Thyroid gland (tissue), 4 donors: ENCODE results near the gene GUCA2B. TPM values are rescaled to one million over a fixed set of nuclear protein-coding genes. Genes with fewer than 3 reads are reported as not detected.

ENCODE experiments used
- DNase-seq, 2 donors: peaks; one replicate each; pipeline ENCODE4 v3.0.0-alpha.2; 2019
- H3K27ac ChIP-seq, 3 donors: fragments of 200-600 bp; sonication (generic); 1 replicate in 2 of 3; 2 replicates in 1 of 3; pipeline ENCODE4 v1.5.1; 2016 to 2019; ENCODE audit warnings: mild to moderate bottlenecking in 1 of 3, moderate library complexity in 1 of 3
- H3K27me3 ChIP-seq: fragments of 200-600 bp; sonication (generic); one replicate; pipeline ENCODE4 v1.5.1; 2019
- H3K36me3 ChIP-seq, 2 donors: fragments of 200-600 bp; sonication (generic); one replicate each; pipeline ENCODE4 v1.5.1; 2016 to 2019
- H3K4me1 ChIP-seq, 2 donors: fragments of 200-600 bp; sonication (generic); one replicate each; pipeline ENCODE4 v1.5.1; 2017 to 2019
- H3K4me3 ChIP-seq, 3 donors: fragments of 200-600 bp; sonication (generic); replicated peaks in 1 of 3; 1 replicate in 2 of 3; 2 replicates in 1 of 3; pipeline ENCODE4 v1.5.1; 2016; ENCODE audit warnings: mild to moderate bottlenecking in 1 of 3
- H3K9me3 ChIP-seq: fragments of 200-600 bp; sonication (generic); one replicate; pipeline ENCODE4 v1.5.1; 2017
- POLR2A ChIP-seq, 2 donors: fragments of 450-650 bp; IDR thresholded peaks; one replicate each; pipeline ENCODE4 v1.6.1; 2017; ENCODE audit warnings: antibody characterized with exemption in 2 of 2, mild to moderate bottlenecking in 2 of 2, moderate library complexity in 1 of 2
- WGBS, 2 donors: methylation state at CpG; one replicate each; pipeline ENCODE4 v1.1.5; 2017; 5-methylcytosine and 5-hydroxymethylcytosine counted together
- intact Hi-C: fragments of 100-400 bp; cut with DNase I; formaldehyde crosslinking; loops from one replicate; pipeline ENCODE4 v1.15.1; 2023
- total RNA-seq, 4 donors: library from RNA; depleted of rRNA; stranded (reverse); fragments of >200 nt; gene quantifications; one replicate each; pipeline ENCODE4 v1.2.3, GENCODE V29; 2016
- TF ChIP-seq, protein P1 (sequence below), 6 experiments: fragments of 200-600 bp in 3 of 6; fragments of 450-650 bp in 3 of 6; sonication (generic) in 3 of 6; IDR thresholded peaks; one replicate each; pipeline ENCODE4 v1.5.1; 2016 to 2019; ENCODE audit warnings: antibody characterized with exemption in 6 of 6, mild to moderate bottlenecking in 2 of 6, inconsistent platforms in 1 of 6, moderate library complexity in 1 of 6

The GUCA2B gene
- total RNA-seq, 4 donors from 2014 or later, result not detected

DNA sequence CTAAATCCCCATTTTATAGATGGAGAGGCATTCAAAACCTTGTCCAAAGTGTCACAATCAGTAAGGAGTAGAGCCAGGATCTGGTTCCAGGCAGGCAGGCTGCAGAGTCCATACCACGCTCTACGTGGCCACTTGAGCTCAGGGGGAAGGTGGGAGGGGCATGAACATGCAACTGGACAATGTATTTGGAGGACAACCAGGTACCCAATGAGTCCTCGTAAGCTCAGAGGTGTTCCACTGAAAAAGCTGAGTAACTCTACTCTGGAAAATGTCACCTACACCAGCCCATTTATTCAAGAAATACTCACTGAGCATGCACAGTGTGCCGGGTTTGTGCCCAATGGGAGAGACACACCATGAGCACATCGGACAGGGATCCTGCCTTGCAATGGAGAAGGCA, 11.2 kb upstream of the GUCA2B start:
- DNase-seq, result peak in 1 of 2 donors; percentile 42
- 52 to 65% methylated on average over 5 of the region's 5 CpGs for WGBS, 2 donors
- H3K27me3 ChIP-seq, result no peaks in the 10 kb centered on the region

DNA sequence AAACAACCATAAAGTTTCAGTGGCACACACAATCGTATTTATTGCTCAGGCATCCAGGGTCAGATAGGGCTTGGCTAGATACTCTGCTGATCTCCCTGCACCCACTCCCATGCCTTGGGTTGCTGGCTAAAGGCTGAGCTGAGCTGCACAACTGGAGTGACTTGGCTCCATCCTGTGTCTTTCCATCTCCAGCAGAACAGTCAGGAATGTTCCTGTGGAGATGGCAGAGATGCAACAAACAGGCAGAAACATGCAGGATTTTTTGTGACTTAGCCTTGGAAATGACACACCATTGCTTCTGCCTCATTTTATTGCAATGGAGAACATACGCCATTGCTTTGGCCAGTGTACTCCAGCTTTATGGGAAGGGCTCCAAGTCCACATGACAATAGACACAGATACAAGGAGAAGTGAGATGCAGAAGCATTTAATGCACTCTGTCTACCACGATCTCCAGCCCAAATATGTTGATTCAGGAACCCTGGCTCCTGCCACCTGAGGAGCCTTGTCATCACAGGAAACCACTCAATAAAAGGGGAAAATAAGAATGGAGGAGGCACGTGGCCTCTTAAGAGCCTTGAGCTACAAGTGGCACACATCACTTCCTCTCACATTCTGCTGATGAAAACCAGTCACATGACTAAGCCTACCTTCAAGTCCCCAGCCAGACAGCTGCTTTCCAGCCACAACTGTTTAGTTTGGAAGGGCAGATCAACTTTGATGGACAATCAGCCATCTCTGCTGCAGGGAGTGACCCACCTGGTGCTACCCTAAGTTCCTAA, 10.1 kb upstream of the GUCA2B start:
- intact Hi-C loops, result no loop called here
- WGBS, 2 donors, result 30% methylated on average over 4 of the region's 4 CpGs
- no peaks in the 10 kb centered on the region for H3K27me3 ChIP-seq
- H3K36me3 ChIP-seq, result no peaks in the 10 kb centered on the region
- peak in 1 of 2 donors; percentile 22 for TF ChIP-seq POLR2A (IDR thresholded peaks at IDR 0.05)
- TF ChIP-seq, protein P1, sequence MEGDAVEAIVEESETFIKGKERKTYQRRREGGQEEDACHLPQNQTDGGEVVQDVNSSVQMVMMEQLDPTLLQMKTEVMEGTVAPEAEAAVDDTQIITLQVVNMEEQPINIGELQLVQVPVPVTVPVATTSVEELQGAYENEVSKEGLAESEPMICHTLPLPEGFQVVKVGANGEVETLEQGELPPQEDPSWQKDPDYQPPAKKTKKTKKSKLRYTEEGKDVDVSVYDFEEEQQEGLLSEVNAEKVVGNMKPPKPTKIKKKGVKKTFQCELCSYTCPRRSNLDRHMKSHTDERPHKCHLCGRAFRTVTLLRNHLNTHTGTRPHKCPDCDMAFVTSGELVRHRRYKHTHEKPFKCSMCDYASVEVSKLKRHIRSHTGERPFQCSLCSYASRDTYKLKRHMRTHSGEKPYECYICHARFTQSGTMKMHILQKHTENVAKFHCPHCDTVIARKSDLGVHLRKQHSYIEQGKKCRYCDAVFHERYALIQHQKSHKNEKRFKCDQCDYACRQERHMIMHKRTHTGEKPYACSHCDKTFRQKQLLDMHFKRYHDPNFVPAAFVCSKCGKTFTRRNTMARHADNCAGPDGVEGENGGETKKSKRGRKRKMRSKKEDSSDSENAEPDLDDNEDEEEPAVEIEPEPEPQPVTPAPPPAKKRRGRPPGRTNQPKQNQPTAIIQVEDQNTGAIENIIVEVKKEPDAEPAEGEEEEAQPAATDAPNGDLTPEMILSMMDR (IDR thresholded peaks at IDR 0.05), result no peak
- DNase-seq, result peak; percentile 86 to 88
- H3K4me1 ChIP-seq, result peaks cover 21 to 40% of the 10 kb centered on the region in 2 donors
- H3K27ac ChIP-seq, result peak overlapping the region; percentile 75 to 80 (median 77)
- no peak overlapping the region for H3K4me3 ChIP-seq
- H3K9me3 ChIP-seq, result no peaks in the 10 kb centered on the region

More for the DNA sequence above, 11.2 kb upstream of the GUCA2B start:
- intact Hi-C loops, result no loop called here
- H3K4me1 ChIP-seq, result peaks cover 28 to 46% of the 10 kb centered on the region in 2 donors
- no peaks in the 10 kb centered on the region for H3K36me3 ChIP-seq
- H3K27ac ChIP-seq, result peak overlapping the region; percentile 66 to 80 (median 77)
- H3K4me3 ChIP-seq, result no peak overlapping the region
- no peak for TF ChIP-seq POLR2A (IDR thresholded peaks at IDR 0.05)
- TF ChIP-seq, protein P1 (IDR thresholded peaks at IDR 0.05), result no peak
- H3K9me3 ChIP-seq, result no peaks in the 10 kb centered on the region

- TF ChIP-seq, protein P1 (IDR thresholded peaks at IDR 0.05), result no peak
- no peak for TF ChIP-seq POLR2A (IDR thresholded peaks at IDR 0.05)
- DNase-seq, result no peak
- Histone ChIP-seq H3K4me3 (no peak overlapping the region), H3K9me3 (no peaks in the 10 kb centered on the region), H3K36me3 (no peaks in the 10 kb centered on the region), H3K27ac (peak overlapping the region; percentile 75 to 80 (median 77)), H3K4me1 (peaks cover 16 to 33% of the 10 kb centered on the region in 2 donors), H3K27me3 (no peaks in the 10 kb centered on the region)
- WGBS, 2 donors, result 48 to 50% methylated on average over 12 to 13 of the region's 13 CpGs
- intact Hi-C loops, result no loop called here
Measured at GRCh38 chr1:42143896-42144710, 9.1 kb upstream of the GUCA2B start.

- no peaks in the 10 kb centered on the region for H3K36me3 ChIP-seq
- peaks cover 16 to 33% of the 10 kb centered on the region in 2 donors for H3K4me1 ChIP-seq
- no peak for DNase-seq
- intact Hi-C loops, result no loop called here
- H3K27me3 ChIP-seq, result no peaks in the 10 kb centered on the region
- H3K9me3 ChIP-seq, result no peaks in the 10 kb centered on the region
- no peak overlapping the region for H3K4me3 ChIP-seq
- WGBS, 2 donors, result 87 to 88% methylated on average over 12 of the region's 12 CpGs
- no peak for TF ChIP-seq POLR2A (IDR thresholded peaks at IDR 0.05)
- TF ChIP-seq, protein P1 (IDR thresholded peaks at IDR 0.05), result no peak
- no peak overlapping the region for H3K27ac ChIP-seq
Measured at GRCh38 chr1:42144711-42145388, 8.4 kb upstream of the GUCA2B start.
